GM12872 (cell line): Measurements from ENCODE around the gene PCGF3.

Experiments
- CTCF ChIP-seq: IDR thresholded peaks from 3 replicates; pipeline ENCODE4 v1.5.1; 2011; ENCODE audit warnings: low read depth, mild to moderate bottlenecking, low read length, moderate library complexity; ENCODE audit not compliant: insufficient read depth

PCGF3 gene

GRCh38 chr4:675036-675882 is 30.4 kb upstream of the PCGF3 start:
- TF ChIP-seq CTCF: no peak

GRCh38 chr4:675980-676870 is 29.4 kb upstream of the PCGF3 start:
- TF ChIP-seq CTCF: no peak

- TF ChIP-seq CTCF: no peak
These were observed 28.8 kb upstream of the PCGF3 start for GRCh38 chr4:676871-677235.

DNA sequence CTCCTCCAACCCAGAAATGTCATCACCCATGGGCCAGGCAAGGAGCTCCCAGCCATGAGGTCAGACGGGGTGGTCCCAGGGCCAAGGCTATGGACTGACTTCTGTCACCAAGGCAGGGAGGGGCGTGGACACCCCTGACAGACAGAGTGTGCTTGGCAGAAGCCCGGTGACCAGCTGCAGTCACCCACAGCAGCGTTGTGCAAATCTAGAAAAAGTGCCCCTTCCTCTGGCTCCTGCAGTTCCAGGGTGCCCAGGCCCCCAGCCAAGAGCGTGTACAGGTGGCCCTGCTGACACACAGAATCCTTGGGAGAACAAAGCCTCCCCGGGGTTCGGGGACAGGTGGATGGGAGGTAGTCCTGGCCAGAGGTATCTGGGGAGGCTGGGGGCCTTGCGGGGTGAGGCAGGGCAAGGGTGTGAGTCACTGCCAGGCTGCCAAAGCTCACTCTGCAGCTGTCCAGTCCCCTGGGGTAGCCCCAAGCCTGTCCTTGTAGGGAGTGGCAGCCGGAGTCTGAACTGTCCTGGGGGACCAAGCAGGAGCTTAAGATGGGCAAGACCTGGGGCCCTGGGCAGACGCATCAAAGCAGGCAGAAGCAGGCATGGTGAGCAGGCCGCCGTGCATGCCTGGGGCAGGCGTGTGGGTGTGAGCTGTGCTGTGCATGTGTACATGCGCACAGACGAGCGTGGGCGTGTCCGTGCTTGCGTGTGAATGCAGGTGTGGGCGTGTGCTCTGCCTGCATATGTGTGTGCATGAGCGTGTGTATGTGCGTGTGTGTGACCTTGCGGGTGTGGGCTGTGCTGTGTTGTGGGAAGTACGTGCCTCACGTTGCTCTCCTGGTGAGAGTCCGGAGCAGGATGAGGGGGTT is 28.0 kb upstream of the PCGF3 start:
- no peak for TF ChIP-seq CTCF

GRCh38 chr4:678331-679103 is 27.1 kb upstream of the PCGF3 start:
- TF ChIP-seq CTCF: no peak

DNA sequence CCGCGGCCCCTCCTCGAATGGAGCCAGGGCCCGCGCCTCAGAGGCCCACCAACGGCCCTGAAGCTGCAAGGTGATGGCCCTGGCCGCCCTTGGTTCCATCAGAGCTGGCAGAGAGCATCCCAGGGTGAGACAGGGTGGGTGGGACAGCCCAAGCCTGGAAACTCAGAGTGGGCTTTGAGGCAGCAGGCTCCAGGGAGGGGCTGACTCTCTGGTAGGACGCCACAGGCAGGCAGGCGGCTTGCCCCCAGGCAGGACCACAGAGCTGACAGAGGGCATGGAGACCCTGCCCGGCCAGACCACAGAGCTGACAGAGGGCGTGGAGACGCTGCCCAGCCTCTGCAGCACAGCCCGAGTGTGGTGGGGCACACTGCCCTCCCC is 26.5 kb upstream of the PCGF3 start:
- TF ChIP-seq CTCF: no peak

GRCh38 chr4:679629-680028 is 26.0 kb upstream of the PCGF3 start:
- TF ChIP-seq CTCF: no peak
